ENCODE measurements around the gene DOCK3. TPM values are rescaled to one million over a fixed set of nuclear protein-coding genes. Genes with fewer than 3 reads are reported as not detected.

Gene DOCK3
- total RNA-seq, 1 experiment from 2014 or later = 8.3 TPM

GRCh38 chr3:51353131-51353530 lies 678.4 kb downstream of the DOCK3 start:
- H2BK5ac ChIP-seq (ENCODE audit: insufficient read length, low read length) = no peak overlapping the region
- Mint-ChIP-seq H3K4me1 (peaks cover 0 to 7% of the 10 kb centered on the region in 2 experiments; a peak in 2 of 4 replicates), H3K9me3 (no peaks in the 10 kb centered on the region), H3K27ac (no peak overlapping the region; a peak in 1 of 7 replicates), H3K27me3 (ENCODE audit: low read depth) (no peaks in the 10 kb centered on the region), H3K36me3 (ENCODE audit: insufficient read depth in 1 of 3, low read depth in 3 of 3) (peaks cover 0 to 18% (median 0%) of the 10 kb centered on the region in 3 experiments; a peak in 2 of 7 replicates), H3K4me3 (no peak overlapping the region)
- no peak overlapping the region for H3K27ac ChIP-seq (ENCODE audit: insufficient read length, low read depth, low read length)
- H3K4me2 ChIP-seq (ENCODE audit: insufficient read depth, insufficient read length, low read length) = no peak overlapping the region
- no peak overlapping the region for H3K23ac ChIP-seq (ENCODE audit: insufficient read length, low read depth, low read length)
- no peak overlapping the region for H4K91ac ChIP-seq (ENCODE audit: insufficient read length, low read depth, low read length)
- no peak overlapping the region for H4K8ac ChIP-seq (replicated peaks; ENCODE audit: insufficient read length, low read depth, low read length)
- no peak overlapping the region for H3K56ac ChIP-seq (ENCODE audit: insufficient read length, low read depth, low read length)
- no peak overlapping the region for H3K18ac ChIP-seq (ENCODE audit: insufficient read length, low read depth, low read length)
- no peak overlapping the region for H2BK120ac ChIP-seq (ENCODE audit: low read depth, low read length, poor library complexity, severe bottlenecking)
- H3K4ac ChIP-seq (ENCODE audit: low read depth, low read length) = no peak overlapping the region
- no peak for DNase-seq
- H2BK12ac ChIP-seq (ENCODE audit: insufficient read length, low read depth, low read length) = no peak overlapping the region
- no peaks in the 10 kb centered on the region for H3K23me2 ChIP-seq (ENCODE audit: insufficient read length, low read depth, low read length, poor library complexity, severe bottlenecking)
- no peak overlapping the region for H2AK5ac ChIP-seq (ENCODE audit: insufficient read length, low read length)
- no peaks in the 10 kb centered on the region for H4K20me1 ChIP-seq (ENCODE audit: control insufficient read depth, insufficient read depth, insufficient read length)
- H2BK20ac ChIP-seq (ENCODE audit: low read depth, low read length, poor library complexity, severe bottlenecking) = no peak overlapping the region
- no CpG with 5 or more reads among the region's 4 CpGs for WGBS (ENCODE audit: extremely low coverage, insufficient read length, low lambda C conversion rate)
- TF ChIP-seq, protein P1, sequence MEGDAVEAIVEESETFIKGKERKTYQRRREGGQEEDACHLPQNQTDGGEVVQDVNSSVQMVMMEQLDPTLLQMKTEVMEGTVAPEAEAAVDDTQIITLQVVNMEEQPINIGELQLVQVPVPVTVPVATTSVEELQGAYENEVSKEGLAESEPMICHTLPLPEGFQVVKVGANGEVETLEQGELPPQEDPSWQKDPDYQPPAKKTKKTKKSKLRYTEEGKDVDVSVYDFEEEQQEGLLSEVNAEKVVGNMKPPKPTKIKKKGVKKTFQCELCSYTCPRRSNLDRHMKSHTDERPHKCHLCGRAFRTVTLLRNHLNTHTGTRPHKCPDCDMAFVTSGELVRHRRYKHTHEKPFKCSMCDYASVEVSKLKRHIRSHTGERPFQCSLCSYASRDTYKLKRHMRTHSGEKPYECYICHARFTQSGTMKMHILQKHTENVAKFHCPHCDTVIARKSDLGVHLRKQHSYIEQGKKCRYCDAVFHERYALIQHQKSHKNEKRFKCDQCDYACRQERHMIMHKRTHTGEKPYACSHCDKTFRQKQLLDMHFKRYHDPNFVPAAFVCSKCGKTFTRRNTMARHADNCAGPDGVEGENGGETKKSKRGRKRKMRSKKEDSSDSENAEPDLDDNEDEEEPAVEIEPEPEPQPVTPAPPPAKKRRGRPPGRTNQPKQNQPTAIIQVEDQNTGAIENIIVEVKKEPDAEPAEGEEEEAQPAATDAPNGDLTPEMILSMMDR (conservative IDR thresholded peaks at IDR 0.05) = no peak
- no peaks in the 10 kb centered on the region for H3K79me1 ChIP-seq (ENCODE audit: insufficient read depth, low read depth, low read length, poor library complexity, severe bottlenecking)
- H3K27me3 ChIP-seq (ENCODE audit: insufficient read depth, low read length) = no peaks in the 10 kb centered on the region
- H3K9me3 ChIP-seq (ENCODE audit: control insufficient read depth, low read depth, low read length) = no peaks in the 10 kb centered on the region
- H2AFZ ChIP-seq (ENCODE audit: low read length) = no peak overlapping the region
- no peaks in the 10 kb centered on the region for H3K4me1 ChIP-seq (ENCODE audit: insufficient read depth, low read length)
- no peak overlapping the region for H3T11ph ChIP-seq (ENCODE audit: low read length)
- no peaks in the 10 kb centered on the region for H3K79me2 ChIP-seq (ENCODE audit: insufficient read depth, low read length)
- H3K14ac ChIP-seq (ENCODE audit: insufficient read depth, low read length) = no peak overlapping the region
- H2BK15ac ChIP-seq (ENCODE audit: low read depth, low read length) = no peak overlapping the region
- no peak overlapping the region for H4K5ac ChIP-seq (ENCODE audit: insufficient read length, low read depth, low read length)
- no peak overlapping the region for H3K9ac ChIP-seq (ENCODE audit: extremely low read depth, insufficient read length, low read length)

Data from H9 (cell line).